ENCODE measurements around the gene ANK2.

- TF ChIP-seq ERF (CRISPR knock-in tag; IDR thresholded peaks at IDR 0.05) (no peak), FOXA1 (IDR thresholded peaks at IDR 0.05) (no peak), FOXA1 (CRISPR knock-in tag; IDR thresholded peaks at IDR 0.05) (peak; percentile 20; the same call in 1 of the 2 replicates), TFE3 (CRISPR knock-in tag; IDR thresholded peaks at IDR 0.05) (no peak)
These were observed 104.2 kb downstream of the ANK2 start for GRCh38 chr4:113153529-113154101.
